HG03196 (cell line): ENCODE results near the gene RARB.

Experiments
- ATAC-seq: cut with Tn5 transposase; IDR thresholded peaks from one replicate; pipeline ENCODE4 v1.9.1; 2021; ENCODE audit not compliant: unreplicated experiment

The RARB gene

GRCh38 chr3:25471081-25471768 is 43.2 kb downstream of the RARB start:
- ATAC-seq, result no peak

DNA sequence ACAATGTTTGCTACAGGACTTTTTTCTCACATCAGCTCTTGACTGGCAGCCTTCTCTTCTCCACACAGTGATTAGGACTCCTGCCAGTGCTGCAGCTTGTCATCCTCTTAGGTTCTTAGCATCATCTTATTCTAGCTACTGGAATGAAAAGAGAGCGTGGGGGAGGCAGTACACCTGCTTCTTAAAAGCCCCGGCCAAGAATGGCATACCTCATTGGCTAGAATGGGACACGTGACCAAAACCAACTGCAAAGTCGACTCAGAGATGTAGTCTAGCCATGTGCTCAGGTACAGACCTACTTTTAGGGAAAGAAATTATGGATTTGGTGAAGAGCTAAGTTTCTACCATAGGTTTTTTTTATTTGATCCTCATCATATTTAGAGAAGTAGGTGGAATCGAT is 44.1 kb downstream of the RARB start:
- ATAC-seq, result no peak

- ATAC-seq, result no peak
Measured at GRCh38 chr3:25472731-25473130, 44.7 kb downstream of the RARB start.

DNA sequence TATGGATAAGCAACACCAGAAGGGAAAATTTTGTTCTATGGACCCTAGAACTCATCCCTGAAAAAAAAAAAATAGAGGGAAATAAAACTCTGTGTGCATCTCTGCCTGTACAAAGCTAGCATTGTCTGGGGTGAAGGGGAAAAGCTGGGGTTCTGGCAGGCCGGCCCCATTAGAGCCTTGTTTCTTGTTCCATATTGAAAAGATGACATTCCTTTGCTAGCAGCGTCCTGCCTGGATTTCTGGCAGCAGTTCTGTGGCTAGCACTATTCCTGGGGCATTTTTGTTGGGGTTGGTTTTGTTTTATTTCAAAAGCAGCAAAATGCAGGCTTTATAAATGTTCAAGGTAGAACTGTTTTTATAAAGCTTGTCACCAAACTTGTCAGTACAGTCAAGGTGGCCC is 45.2 kb downstream of the RARB start:
- ATAC-seq, result no peak

DNA sequence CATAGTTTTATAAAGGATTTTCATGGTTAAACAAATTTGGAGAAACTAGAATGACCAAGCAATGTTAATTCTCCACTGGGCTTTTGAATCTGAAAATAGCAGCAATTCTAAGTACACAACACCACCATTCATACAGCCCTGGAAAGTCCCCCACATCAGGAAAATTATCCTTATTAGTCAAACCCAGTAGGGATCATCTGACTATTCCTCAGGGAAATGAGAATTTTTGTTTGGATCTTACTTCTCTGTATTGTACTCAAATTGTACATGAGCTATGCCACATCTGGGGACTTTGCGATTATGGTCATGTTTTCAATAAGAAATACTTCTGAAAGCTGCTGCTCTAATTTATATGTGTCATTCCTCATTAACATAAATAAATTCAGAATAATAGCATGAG is 46.0 kb downstream of the RARB start:
- ATAC-seq, result no peak

DNA sequence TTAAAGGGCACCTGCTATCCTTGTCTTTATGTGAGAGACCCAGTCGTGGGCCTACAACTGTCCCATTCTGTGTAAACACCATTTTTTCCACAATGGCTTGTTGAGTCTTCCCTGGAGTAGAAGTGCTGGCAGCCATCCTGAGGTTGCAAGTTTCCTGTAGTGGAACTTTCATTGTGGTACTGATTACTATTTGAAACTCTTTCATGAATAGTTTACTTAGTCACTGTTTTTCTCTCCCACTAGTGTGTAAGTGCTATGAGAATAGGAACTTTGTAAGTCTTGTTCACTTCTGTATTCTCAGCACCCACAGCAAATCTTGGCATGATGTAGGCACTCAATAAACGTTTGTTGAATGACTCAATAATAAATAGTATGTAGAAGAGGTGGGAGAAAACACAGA is 48.6 kb downstream of the RARB start:
- no peak for ATAC-seq

DNA sequence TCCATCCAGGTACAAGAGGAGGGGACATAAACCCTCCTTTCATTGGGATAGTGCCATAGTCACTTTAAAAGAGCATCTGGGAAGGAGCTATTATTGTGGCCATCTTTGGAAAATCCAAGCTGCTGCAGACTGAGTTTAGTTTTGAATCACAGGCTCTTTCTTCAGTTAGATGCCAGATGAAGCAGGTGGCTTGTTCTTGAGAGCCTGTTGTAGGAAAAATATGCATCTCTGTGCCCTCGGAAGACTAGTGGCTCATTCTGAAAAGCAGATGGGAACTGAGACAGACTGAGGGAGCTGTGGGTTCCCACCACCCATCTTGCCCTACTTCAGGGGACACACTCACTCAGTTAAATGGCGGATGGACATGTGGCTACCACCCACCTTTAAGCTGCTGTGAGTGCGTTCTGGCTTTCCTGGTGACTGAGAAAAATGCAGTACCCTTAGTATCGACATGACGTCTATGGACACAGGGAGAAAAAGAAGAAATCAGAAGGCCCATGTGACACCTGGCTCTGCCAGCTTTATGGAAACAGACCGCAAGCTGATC is 50.2 kb downstream of the RARB start:
- no peak for ATAC-seq

- no peak for ATAC-seq
Measured at GRCh38 chr3:25478964-25479726, 51.1 kb downstream of the RARB start.

GRCh38 chr3:25479727-25480010 is 51.6 kb downstream of the RARB start:
- ATAC-seq, result no peak

- ATAC-seq, result no peak
Measured at GRCh38 chr3:25480811-25481210, 52.7 kb downstream of the RARB start.

- no peak for ATAC-seq
Measured at GRCh38 chr3:25481386-25481785, 53.3 kb downstream of the RARB start.

DNA sequence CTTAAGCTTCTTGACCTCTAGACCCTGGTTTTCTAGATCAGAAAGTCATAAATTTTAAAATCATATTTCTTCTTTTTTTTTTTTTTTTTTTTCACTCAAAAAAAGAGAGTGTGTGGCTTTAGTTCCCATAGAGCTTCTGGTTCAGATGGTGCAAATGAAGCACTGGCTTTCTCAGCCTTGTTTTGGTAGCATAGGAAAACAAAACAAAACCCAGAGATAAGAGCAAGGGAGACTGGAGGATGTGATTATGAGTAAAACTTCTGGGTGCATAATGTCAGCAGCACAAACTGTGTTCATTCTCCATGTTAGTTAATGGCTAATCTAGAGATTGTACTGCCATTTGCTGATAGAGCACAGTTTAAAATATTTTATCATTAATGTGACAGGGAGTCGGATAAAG is 55.4 kb downstream of the RARB start:
- no peak for ATAC-seq

DNA sequence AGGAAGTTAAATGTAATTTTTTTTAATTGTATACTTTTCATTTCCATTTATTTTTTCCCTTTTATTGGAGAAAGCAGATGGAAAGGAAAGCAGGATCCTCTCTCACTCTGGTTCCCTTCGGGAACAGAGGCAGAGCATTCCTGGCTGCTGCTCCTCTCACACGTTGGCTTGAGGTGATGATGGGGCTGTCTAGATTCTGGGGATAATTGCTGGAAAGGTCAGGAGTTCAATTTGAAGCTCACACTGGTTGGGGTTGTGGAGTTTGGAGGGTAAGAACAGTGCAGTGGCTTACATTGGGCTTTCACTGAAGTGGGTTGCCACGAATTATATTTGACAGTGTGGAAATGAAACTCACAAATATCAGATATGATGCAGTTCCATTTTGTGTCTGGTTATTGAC is 57.6 kb downstream of the RARB start:
- no peak for ATAC-seq

DNA sequence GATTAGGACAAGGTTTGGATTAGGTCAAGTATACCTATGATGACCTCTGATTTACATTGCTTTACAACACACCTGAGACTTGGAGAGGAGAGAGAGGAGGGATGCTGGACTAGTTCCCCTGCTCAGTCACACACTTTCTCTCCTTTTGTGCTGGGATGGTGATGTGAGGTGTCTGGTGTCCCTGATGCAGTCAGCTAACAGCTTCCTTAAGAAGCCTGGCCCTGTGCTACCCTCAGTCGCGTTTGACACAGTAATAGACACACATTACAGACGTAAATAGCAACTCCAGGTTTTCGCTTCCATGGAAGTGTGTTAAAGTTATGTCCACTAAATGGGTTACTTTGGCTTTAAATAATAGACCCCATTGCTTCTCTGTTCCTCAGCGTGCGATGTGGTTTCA is 58.9 kb downstream of the RARB start:
- no peak for ATAC-seq

GRCh38 chr3:25489858-25490593 is 62.0 kb downstream of the RARB start:
- no peak for ATAC-seq

- ATAC-seq, result no peak
Measured at GRCh38 chr3:25493246-25493645, 65.2 kb downstream of the RARB start.

DNA sequence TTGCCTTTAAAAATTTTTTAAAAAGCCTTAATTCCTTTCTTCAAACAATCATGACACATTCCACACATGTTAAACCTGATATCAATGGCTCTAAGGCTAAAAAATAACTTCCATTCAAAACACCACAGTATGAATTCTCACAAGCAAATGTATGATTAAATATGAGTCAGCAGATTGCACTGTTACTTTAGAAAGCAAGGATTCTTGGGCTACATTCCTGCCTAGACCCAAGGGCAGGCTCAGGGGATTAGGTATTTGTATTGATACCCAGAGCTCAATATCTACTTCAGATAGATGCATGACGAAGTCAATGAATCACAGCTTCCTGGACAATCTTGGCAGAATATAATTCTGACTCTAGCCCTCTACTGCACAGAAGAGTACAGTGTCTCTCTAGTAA is 65.7 kb downstream of the RARB start:
- ATAC-seq, result no peak

- ATAC-seq, result no peak
Measured at GRCh38 chr3:25495304-25495703, 67.2 kb downstream of the RARB start.

GRCh38 chr3:25495726-25496253 is 67.7 kb downstream of the RARB start:
- ATAC-seq, result no peak

DNA sequence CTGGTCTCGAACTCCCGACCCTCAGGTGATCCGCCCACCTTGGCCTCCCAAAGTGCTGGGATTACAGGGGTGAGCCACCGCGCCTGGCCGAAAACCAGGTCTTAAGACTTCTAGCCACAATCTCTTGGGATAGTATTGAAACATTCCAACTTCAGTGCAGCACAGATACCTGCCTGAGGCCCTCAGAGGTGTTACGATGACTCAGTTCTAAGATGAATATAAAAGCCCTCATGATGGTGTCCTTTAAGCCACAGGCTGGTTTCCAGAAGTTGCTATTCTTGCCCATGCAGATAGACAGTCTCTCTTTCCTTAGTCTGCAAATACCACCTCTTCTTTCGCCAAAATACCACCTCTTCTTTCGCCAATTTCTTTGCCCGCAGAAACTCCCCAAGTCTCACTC is 69.0 kb downstream of the RARB start:
- ATAC-seq, result no peak

GRCh38 chr3:25500706-25501210 is 72.7 kb downstream of the RARB start:
- no peak for ATAC-seq

- no peak for ATAC-seq
Measured at GRCh38 chr3:25502233-25502632, 74.2 kb downstream of the RARB start.
